Endometrium (tissue), 2 donors: ENCODE measurements around the gene GPR26.
"Not testable (repeated sequence)": the region's sequence is repeated elsewhere in the genome, so short reads cannot be mapped to it uniquely, and the experiment has no call there.

Experiments used
- FAIRE-seq: peaks from 2 replicates; lab custom pipeline; 2012; peaks lifted over from hg19 to GRCh38; lab: Jason Lieb, UNC
- donor health status: control.
- donor health status: control.

The GPR26 gene

DNA sequence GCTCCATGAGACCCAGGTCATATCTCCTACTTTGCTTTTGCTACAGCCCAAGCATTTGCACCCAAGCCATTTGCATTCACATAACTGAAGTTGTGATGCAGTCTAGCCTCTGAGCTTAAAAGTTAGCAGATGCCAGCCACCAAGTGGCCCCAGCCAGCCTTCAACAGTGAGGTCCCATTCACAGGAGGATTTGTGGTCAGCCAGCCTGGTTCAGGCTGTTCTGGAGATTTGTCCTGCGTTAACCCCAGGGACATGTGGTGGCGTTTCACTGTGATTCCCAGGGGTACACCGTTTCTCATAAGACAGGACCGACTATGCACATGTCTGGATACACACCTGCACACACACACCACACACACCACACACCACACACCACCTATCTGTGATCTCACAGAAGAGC is 51.2 kb downstream of the GPR26 start:
- no peak for FAIRE-seq

- no peak for FAIRE-seq
Measured at GRCh38 chr10:123718544-123719060, 52.4 kb downstream of the GPR26 start.

DNA sequence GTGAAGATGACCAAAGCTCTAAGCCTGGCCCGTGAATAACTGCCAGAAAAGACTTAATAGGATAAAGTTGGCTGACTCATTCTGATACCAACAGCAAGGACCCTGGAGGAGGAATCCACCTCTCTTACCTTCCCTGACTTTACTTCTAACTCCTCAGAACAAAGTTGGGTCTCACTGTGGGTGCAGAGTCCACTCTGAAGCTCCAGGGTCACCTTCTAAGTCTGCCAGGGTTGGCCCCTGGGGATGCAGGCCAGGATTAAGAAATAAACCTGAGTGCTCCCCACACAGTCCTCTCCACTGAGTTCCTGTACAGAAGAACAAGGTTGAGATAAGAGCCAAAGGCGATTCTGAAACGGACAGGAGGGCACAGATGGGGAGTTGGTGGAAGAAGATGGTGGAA is 54.4 kb downstream of the GPR26 start:
- no peak for FAIRE-seq

- no peak for FAIRE-seq
Measured at GRCh38 chr10:123721441-123722049, 55.4 kb downstream of the GPR26 start.

- FAIRE-seq: no peak
Measured at GRCh38 chr10:123722351-123722750, 56.2 kb downstream of the GPR26 start.

DNA sequence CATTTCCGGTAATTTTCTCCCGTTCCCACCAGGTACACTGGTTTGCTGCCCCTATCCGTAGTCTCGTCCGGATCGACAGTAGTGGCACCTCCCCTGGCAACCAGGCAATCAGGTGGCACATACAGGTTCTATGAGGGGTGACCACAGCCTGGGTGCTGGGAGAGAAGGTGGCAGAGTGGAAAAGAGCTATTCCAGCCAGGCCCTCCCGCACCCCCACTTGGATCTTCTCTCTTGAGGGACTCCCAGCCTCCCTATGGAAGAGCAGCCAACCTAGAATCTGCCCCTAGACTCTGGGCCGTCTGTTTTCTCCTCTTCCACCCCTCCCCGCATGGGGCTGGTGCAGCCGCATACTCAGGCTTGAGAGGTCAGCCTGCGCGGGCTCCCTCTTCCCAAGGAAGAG is 58.6 kb downstream of the GPR26 start:
- no peak for FAIRE-seq

DNA sequence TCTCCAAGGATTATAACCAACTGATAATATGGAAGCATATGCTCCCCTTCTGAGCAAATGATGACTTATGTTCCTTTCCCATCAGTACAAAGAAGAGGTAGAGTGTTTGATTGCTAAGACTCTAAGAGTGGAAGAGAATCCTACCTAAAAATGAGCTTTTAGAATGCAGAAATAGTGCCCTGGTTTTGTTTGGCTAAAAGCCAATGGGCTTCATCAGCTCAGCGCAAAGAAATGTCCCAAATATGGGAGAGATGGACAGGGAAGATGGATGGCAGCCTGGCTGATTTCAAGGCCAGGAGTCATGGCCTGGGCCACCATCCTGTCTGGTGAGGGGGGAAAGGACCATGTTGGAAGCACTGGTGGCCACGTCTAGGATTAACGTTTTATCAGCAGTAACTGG is 60.2 kb downstream of the GPR26 start:
- no peak for FAIRE-seq

- FAIRE-seq: no peak
Measured at GRCh38 chr10:123726836-123727235, 60.7 kb downstream of the GPR26 start.

DNA sequence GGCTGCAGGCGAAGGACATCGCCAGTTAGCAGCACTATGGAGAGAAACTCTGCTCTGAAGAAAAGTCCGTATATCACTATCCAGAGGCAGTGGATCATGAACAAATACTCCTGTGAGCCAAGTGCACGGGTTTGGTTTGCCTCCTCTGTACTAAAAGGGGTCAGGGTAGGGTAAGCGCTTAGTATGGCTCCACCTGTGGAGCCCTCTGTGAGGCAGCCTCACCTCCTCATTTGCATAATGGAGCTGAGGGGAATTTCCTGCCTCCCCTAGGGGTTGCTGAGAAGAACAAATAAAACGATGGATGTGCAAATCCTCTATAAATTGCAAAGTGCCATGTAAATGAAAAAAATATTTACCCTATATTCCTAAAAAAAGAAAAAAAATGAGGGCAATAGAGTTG is 63.4 kb downstream of the GPR26 start:
- FAIRE-seq: no peak

DNA sequence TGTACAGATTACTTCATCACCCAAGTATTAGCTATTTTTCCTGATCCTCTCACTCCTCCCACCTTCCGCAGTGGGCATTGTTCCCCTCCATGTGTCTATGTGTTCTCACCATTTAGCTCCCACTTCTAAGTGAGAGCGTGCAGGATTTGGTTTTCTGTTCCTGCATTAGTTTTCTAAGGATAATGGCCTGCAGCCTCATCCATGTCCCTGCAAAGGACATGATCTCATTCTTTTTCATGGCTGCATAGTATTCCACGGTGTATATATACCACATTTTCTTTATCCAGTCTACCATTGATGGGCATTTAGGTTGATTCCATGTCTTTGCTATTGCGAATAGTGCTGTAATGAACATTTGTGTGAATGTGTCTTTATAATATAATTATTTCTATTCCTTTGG is 70.8 kb downstream of the GPR26 start:
- not testable (repeated sequence) for FAIRE-seq

DNA sequence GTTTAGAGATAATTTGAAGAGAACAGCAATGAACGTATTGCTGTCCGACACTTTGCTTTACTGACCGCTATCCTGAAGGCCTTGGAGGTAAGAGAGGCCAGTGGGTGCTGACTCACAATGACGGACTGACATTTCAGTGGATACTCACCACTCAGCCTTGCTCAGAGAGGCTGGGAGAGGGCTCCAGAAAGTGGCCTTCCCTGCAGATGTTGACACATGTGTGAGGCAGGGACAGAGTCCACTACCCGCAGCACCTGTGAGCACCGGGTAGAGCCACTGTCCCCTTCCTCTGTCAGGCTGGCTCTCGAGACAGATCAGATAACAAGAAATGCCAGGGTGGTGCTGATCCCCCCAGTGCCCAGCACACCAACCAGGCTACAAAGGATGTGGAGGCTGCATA is 75.0 kb downstream of the GPR26 start:
- no peak for FAIRE-seq

DNA sequence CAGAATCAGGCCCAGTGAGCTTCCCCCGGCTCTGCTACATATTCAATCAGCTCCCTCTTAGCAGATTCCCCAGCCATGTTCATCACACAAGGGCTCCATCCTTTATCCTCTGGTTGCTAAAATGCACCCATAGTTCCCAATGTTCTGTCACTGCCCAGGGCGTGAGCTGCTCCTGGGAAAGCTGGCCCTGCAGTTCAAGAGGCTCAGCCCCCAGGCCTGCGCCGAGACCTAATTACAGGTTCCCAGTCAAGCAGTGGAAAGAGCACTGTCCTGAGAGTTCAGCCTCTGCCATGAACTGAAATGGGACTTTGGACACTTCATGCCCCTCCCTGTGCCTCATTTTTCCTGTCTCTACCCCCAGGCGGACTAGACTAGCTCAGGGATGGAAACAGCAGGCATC is 75.6 kb downstream of the GPR26 start:
- FAIRE-seq: no peak

- FAIRE-seq: no peak
Measured at GRCh38 chr10:123742751-123743440, 76.7 kb downstream of the GPR26 start.

GRCh38 chr10:123743441-123744223 is 77.5 kb downstream of the GPR26 start:
- no peak for FAIRE-seq

GRCh38 chr10:123744224-123744536 is 78.0 kb downstream of the GPR26 start:
- no peak for FAIRE-seq
